Measurements from ENCODE around the gene PRDM16.

DNA sequence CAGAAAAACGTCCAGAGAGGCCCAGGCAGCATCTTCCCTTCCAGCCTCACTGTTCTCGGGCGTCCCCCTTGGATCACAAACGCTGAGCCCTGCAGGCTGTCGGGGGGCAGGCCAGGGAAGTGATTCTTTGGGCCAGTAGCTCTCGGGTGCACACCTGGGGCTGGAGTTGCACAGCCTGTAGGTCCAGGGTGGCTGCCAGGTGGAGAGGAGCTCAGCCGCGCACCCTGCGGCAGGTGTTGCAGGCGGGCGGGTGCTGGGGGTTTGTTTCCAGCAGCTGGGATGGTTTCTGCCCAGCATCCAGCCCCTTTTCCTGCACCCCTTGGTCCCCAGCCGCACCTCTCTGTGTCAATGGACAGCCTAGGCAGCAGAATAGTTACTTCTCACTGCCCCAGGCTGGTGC lies 15.7 kb downstream of the PRDM16 start:
- TF ChIP-seq, protein P1, sequence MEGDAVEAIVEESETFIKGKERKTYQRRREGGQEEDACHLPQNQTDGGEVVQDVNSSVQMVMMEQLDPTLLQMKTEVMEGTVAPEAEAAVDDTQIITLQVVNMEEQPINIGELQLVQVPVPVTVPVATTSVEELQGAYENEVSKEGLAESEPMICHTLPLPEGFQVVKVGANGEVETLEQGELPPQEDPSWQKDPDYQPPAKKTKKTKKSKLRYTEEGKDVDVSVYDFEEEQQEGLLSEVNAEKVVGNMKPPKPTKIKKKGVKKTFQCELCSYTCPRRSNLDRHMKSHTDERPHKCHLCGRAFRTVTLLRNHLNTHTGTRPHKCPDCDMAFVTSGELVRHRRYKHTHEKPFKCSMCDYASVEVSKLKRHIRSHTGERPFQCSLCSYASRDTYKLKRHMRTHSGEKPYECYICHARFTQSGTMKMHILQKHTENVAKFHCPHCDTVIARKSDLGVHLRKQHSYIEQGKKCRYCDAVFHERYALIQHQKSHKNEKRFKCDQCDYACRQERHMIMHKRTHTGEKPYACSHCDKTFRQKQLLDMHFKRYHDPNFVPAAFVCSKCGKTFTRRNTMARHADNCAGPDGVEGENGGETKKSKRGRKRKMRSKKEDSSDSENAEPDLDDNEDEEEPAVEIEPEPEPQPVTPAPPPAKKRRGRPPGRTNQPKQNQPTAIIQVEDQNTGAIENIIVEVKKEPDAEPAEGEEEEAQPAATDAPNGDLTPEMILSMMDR (IDR thresholded peaks at IDR 0.05; ENCODE audit: low read length): no peak
- TF ChIP-seq EZH2 (IDR thresholded peaks at IDR 0.05; ENCODE audit: borderline replicate concordance, low read length): no peak

All from OCI-LY1 (cell line).